ENCODE data around the gene TJP3. TPM values are rescaled to one million over a fixed set of nuclear protein-coding genes. Genes with fewer than 3 reads are reported as not detected.
A peak's percentile ranks its signal among the peaks of the same experiment; 100 is the strongest.

The TJP3 gene
- total and polyA plus RNA-seq, 10 of the 15 experiments (the other 5 are each of a cell fraction or from before 2014, with no cell fraction given): 0.04 to 1.2 (median 0.29) TPM; not detected in 6

DNA sequence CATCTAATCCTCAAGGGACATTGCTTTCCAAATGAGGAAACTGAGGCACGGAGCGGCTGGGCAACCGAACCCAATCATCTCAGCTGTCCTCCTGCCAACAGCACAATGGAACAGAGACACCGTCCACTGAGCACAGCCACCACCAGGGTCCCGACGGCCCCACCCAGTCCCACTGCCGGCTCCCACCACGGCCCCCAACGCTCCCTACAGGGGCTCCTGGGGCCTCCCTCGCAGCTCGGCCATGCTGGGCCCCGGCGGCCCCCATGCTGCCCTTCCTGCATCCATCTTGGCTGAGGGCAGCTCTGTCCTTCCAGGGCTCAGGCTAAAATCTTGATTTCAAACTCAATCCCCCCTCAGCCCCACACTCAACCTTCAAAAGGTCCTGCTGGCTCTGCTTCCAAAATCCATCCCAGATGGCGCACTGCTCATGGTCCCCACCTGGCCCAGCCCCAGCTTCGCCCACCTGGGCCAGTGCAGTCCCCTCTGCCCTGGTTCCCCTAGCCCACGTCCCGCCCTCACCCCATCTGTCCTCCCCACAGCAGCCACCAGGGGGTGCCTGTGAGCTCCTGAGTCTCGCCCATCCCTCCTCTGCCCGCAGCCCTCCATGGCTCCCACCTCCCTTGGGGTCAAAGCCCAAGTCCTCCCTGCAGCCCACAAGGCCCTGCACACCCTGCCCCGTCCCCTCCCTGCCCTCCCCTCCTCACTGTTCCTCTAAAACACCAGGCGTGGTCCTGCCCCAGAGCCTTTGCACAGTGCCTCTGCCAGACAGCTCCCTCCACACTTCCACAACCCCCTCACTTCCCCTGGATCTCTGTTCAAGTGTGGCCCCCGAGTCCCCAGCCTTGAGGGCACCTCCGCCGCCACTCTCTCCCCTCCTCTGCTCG, 15.8 kb upstream of the TJP3 start:
- H4K20me1 ChIP-seq (ENCODE audit: control insufficient read depth, insufficient read depth): no peaks in the 10 kb centered on the region
- peaks cover 18% of the 10 kb centered on the region for H3K79me2 ChIP-seq (ENCODE audit: control insufficient read depth, insufficient read depth, low read length)
- ChIA-PET RAD21 (ENCODE audit: unreplicated experiment) (interaction anchor here (0.6 kb wide), 1 partner anchor 651 kb away, joined by 3 read pairs; the partner anchor contains the start of gene MPND), CTCF (interaction anchor here (0.6 to 1.2 kb wide), 4 partner anchors 10 to 114 kb away, joined by 3 to 5 read pairs (median 3); partner anchors contain the start of gene TJP3), SMC1A (ENCODE audit: uncharacterized antibody, unreplicated experiment) (no interaction called here), POLR2A (no interaction called here)
- BruUV-seq (replicated peaks): no TSS peak
- H3K27me3 ChIP-seq (replicated peaks in 1 of 2; ENCODE audit: control insufficient read depth in 2 of 2, insufficient read depth in 2 of 2, low read length in 1 of 2): no peaks in the 10 kb centered on the region
- no peak overlapping the region for H3K4me2 ChIP-seq (ENCODE audit: control insufficient read depth, insufficient read depth)
- H3K9ac ChIP-seq (ENCODE audit: control insufficient read depth, insufficient read depth, low read length): no peak overlapping the region
- WGBS (ENCODE audit: insufficient coverage, insufficient replicate concordance, low lambda C conversion rate, missing lambda C conversion rate): 73% methylated on average over 23 of the region's 25 CpGs
- H2AFZ ChIP-seq (ENCODE audit: control insufficient read depth, low read depth, low read length): no peak overlapping the region
- H3K36me3 ChIP-seq (ENCODE audit: control insufficient read depth in 2 of 2, insufficient read depth in 2 of 2, low read length in 1 of 2): no peaks in the 10 kb centered on the region; a peak in 1 of 4 replicates
- intact Hi-C loops (cut with micrococcal nuclease; ENCODE audit: unreplicated experiment) (no loop called here), in situ Hi-C loops (cut with MboI) (no loop called here)
- no peak overlapping the region for H3K27ac ChIP-seq (ENCODE audit: control insufficient read depth, insufficient read depth)
- TF ChIP-seq RUNX3 (IDR thresholded peaks at IDR 0.05; ENCODE audit: low read length) (no peak), CREM (IDR thresholded peaks at IDR 0.05; ENCODE audit: low read depth) (no peak), GABPA (IDR thresholded peaks at IDR 0.05; ENCODE audit: low read depth) (no peak), NR2C2 (IDR thresholded peaks at IDR 0.05; ENCODE audit: borderline replicate concordance, control insufficient read depth, insufficient read length, low read depth) (no peak), BMI1 (IDR thresholded peaks at IDR 0.05; ENCODE audit: borderline replicate concordance) (no peak), SMAD1 (IDR thresholded peaks at IDR 0.05; ENCODE audit: low read depth, partially characterized antibody) (no peak)
- TF ChIP-seq, protein P1, sequence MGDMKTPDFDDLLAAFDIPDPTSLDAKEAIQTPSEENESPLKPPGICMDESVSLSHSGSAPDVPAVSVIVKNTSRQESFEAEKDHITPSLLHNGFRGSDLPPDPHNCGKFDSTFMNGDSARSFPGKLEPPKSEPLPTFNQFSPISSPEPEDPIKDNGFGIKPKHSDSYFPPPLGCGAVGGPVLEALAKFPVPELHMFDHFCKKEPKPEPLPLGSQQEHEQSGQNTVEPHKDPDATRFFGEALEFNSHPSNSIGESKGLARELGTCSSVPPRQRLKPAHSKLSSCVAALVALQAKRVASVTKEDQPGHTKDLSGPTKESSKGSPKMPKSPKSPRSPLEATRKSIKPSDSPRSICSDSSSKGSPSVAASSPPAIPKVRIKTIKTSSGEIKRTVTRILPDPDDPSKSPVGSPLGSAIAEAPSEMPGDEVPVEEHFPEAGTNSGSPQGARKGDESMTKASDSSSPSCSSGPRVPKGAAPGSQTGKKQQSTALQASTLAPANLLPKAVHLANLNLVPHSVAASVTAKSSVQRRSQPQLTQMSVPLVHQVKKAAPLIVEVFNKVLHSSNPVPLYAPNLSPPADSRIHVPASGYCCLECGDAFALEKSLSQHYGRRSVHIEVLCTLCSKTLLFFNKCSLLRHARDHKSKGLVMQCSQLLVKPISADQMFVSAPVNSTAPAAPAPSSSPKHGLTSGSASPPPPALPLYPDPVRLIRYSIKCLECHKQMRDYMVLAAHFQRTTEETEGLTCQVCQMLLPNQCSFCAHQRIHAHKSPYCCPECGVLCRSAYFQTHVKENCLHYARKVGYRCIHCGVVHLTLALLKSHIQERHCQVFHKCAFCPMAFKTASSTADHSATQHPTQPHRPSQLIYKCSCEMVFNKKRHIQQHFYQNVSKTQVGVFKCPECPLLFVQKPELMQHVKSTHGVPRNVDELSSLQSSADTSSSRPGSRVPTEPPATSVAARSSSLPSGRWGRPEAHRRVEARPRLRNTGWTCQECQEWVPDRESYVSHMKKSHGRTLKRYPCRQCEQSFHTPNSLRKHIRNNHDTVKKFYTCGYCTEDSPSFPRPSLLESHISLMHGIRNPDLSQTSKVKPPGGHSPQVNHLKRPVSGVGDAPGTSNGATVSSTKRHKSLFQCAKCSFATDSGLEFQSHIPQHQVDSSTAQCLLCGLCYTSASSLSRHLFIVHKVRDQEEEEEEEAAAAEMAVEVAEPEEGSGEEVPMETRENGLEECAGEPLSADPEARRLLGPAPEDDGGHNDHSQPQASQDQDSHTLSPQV (IDR thresholded peaks at IDR 0.05): no peak
- TF ChIP-seq, protein P2, sequence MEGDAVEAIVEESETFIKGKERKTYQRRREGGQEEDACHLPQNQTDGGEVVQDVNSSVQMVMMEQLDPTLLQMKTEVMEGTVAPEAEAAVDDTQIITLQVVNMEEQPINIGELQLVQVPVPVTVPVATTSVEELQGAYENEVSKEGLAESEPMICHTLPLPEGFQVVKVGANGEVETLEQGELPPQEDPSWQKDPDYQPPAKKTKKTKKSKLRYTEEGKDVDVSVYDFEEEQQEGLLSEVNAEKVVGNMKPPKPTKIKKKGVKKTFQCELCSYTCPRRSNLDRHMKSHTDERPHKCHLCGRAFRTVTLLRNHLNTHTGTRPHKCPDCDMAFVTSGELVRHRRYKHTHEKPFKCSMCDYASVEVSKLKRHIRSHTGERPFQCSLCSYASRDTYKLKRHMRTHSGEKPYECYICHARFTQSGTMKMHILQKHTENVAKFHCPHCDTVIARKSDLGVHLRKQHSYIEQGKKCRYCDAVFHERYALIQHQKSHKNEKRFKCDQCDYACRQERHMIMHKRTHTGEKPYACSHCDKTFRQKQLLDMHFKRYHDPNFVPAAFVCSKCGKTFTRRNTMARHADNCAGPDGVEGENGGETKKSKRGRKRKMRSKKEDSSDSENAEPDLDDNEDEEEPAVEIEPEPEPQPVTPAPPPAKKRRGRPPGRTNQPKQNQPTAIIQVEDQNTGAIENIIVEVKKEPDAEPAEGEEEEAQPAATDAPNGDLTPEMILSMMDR (IDR thresholded peaks at IDR 0.05 in 2 of 3, conservative IDR thresholded peaks at IDR 0.05 in 1 of 3; ENCODE audit: control insufficient read depth in 2 of 3, extremely low read depth in 1 of 3, insufficient read depth in 1 of 3, low read depth in 3 of 3, low read length in 3 of 3): peak; percentile 36 to 70 (median 67)
- TF ChIP-seq, protein P3, sequence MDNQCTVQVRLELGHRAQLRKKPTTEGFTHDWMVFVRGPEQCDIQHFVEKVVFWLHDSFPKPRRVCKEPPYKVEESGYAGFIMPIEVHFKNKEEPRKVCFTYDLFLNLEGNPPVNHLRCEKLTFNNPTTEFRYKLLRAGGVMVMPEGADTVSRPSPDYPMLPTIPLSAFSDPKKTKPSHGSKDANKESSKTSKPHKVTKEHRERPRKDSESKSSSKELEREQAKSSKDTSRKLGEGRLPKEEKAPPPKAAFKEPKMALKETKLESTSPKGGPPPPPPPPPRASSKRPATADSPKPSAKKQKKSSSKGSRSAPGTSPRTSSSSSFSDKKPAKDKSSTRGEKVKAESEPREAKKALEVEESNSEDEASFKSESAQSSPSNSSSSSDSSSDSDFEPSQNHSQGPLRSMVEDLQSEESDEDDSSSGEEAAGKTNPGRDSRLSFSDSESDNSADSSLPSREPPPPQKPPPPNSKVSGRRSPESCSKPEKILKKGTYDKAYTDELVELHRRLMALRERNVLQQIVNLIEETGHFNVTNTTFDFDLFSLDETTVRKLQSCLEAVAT (IDR thresholded peaks at IDR 0.05): no peak
- no peaks in the 10 kb centered on the region; the same call in 2 of the 3 replicates for H3K9me3 ChIP-seq (replicated peaks; ENCODE audit: control insufficient read depth, insufficient read depth, low read length)
- no peak overlapping the region for H3K4me3 ChIP-seq
- ATAC-seq: peak; percentile 40; the same call in 2 of the 3 replicates
- no peak for DNase-seq (ENCODE audit: low read depth, low spot score)
- FAIRE-seq: no peak
- peaks cover 11% of the 10 kb centered on the region for H3K4me1 ChIP-seq (ENCODE audit: control insufficient read depth, insufficient read depth, low read length)

Measured in GM12878 (cell line).